ENCODE results near the gene PRKCQ.

Gene PRKCQ

GRCh38 chr10:6579904-6580278 is at the start of gene PRKCQ:
TSS of gene PRKCQ (minus strand) at chr10:6580276. CDS start at chr10:6515135, 65,141 bp downstream.
- no peak for DNase-seq

GRCh38 chr10:6625428-6625827 is 45.4 kb upstream of the PRKCQ start:
- no peak for DNase-seq

- DNase-seq, result no peak
These were observed 44.3 kb upstream of the PRKCQ start for GRCh38 chr10:6624392-6624791.

- DNase-seq, result no peak
These were observed 42.8 kb upstream of the PRKCQ start for GRCh38 chr10:6622921-6623320.

- no peak for DNase-seq
These were observed 41.5 kb upstream of the PRKCQ start for GRCh38 chr10:6621536-6621935.

GRCh38 chr10:6619660-6620059 is 39.6 kb upstream of the PRKCQ start:
- no peak for DNase-seq

GRCh38 chr10:6618340-6618739 is 38.3 kb upstream of the PRKCQ start:
- DNase-seq, result no peak

GRCh38 chr10:6617309-6618076 is 37.4 kb upstream of the PRKCQ start:
- DNase-seq, result no peak

GRCh38 chr10:6615971-6616370 is 35.9 kb upstream of the PRKCQ start:
- no peak for DNase-seq

GRCh38 chr10:6612371-6612770 is 32.3 kb upstream of the PRKCQ start:
- DNase-seq, result no peak

- DNase-seq, result no peak
These were observed 30.6 kb upstream of the PRKCQ start for GRCh38 chr10:6610647-6611046.

GRCh38 chr10:6609625-6610024 is 29.5 kb upstream of the PRKCQ start:
- DNase-seq, result no peak

- no peak for DNase-seq
These were observed 27.7 kb upstream of the PRKCQ start for GRCh38 chr10:6607778-6608177.

- DNase-seq, result no peak
These were observed 27.1 kb upstream of the PRKCQ start for GRCh38 chr10:6607182-6607581.

GRCh38 chr10:6603142-6604125 is 23.4 kb upstream of the PRKCQ start:
- DNase-seq, result no peak

- DNase-seq, result no peak
These were observed 22.6 kb upstream of the PRKCQ start for GRCh38 chr10:6602700-6603084.

- no peak for DNase-seq
These were observed 22.1 kb upstream of the PRKCQ start for GRCh38 chr10:6602026-6602699.

- no peak for DNase-seq
These were observed 21.2 kb upstream of the PRKCQ start for GRCh38 chr10:6601246-6601805.

GRCh38 chr10:6600224-6600987 is 20.3 kb upstream of the PRKCQ start:
- no peak for DNase-seq

- DNase-seq, result no peak
These were observed 18.6 kb upstream of the PRKCQ start for GRCh38 chr10:6598679-6599078.

GRCh38 chr10:6597478-6597877 is 17.4 kb upstream of the PRKCQ start:
- DNase-seq, result no peak

GRCh38 chr10:6595499-6595898 is 15.4 kb upstream of the PRKCQ start:
- no peak for DNase-seq

All from cortex of kidney (tissue), 1 donor.